Measurements from ENCODE around the gene GFY.
A peak's percentile ranks its signal among the peaks of the same experiment; 100 is the strongest.

GFY gene

GRCh38 chr19:49421039-49421877, 3.9 kb upstream of the GFY start:
- no peak for TF ChIP-seq CTCF (IDR thresholded peaks at IDR 0.05; ENCODE audit: borderline replicate concordance, control extremely low read depth, extremely low read depth, insufficient read depth, missing control alignments)
- in situ Hi-C loops (cut with MboI; ENCODE audit: low sequenced_read_pairs, unreplicated experiment): no loop called here
- DNase-seq (ENCODE audit: low spot score): peak; percentile 69

- in situ Hi-C loops (cut with MboI; ENCODE audit: low sequenced_read_pairs, unreplicated experiment): no loop called here
- no peak for TF ChIP-seq CTCF (IDR thresholded peaks at IDR 0.05; ENCODE audit: borderline replicate concordance, control extremely low read depth, extremely low read depth, insufficient read depth, missing control alignments)
- no peak for DNase-seq (ENCODE audit: low spot score)
Measured at GRCh38 chr19:49421878-49422202, 3.3 kb upstream of the GFY start.

- peak; percentile 66 for DNase-seq (ENCODE audit: low spot score)
- in situ Hi-C loops (cut with MboI; ENCODE audit: low sequenced_read_pairs, unreplicated experiment): no loop called here
Measured at GRCh38 chr19:49422407-49423070, 2.6 kb upstream of the GFY start.

GRCh38 chr19:49423071-49423984, 1.9 kb upstream of the GFY start, which contains the start of gene PTH2:
Gene PTH2 (minus strand): TSS chr19:49423441. CDS start chr19:49423339, 102 bp downstream.
- DNase-seq (ENCODE audit: low spot score): no peak
- in situ Hi-C loops (cut with MboI; ENCODE audit: low sequenced_read_pairs, unreplicated experiment): no loop called here

More at GRCh38 chr19:49422407-49423070, 2.6 kb upstream of the GFY start:
- peak; percentile 44 for TF ChIP-seq CTCF (IDR thresholded peaks at IDR 0.05; ENCODE audit: borderline replicate concordance, control extremely low read depth, extremely low read depth, insufficient read depth, missing control alignments)

GRCh38 chr19:49423985-49424303, 1.2 kb upstream of the GFY start:
- in situ Hi-C loops (cut with MboI; ENCODE audit: low sequenced_read_pairs, unreplicated experiment): no loop called here
- no peak for DNase-seq (ENCODE audit: low spot score)
- TF ChIP-seq CTCF (IDR thresholded peaks at IDR 0.05; ENCODE audit: borderline replicate concordance, control extremely low read depth, extremely low read depth, insufficient read depth, missing control alignments): no peak

More at GRCh38 chr19:49423071-49423984, 1.9 kb upstream of the GFY start, which contains the start of gene PTH2:
- no peak for TF ChIP-seq CTCF (IDR thresholded peaks at IDR 0.05; ENCODE audit: borderline replicate concordance, control extremely low read depth, extremely low read depth, insufficient read depth, missing control alignments)
